Neural progenitor cell (in vitro differentiated cells): ENCODE results near the gene ST7. TPM values are rescaled to one million over a fixed set of nuclear protein-coding genes. Genes with fewer than 3 reads are reported as not detected.

Experiments
- DNase-seq: peaks from one replicate; pipeline ENCODE4 v3.0.0-alpha.2; 2016; ENCODE audit warnings: low spot score
- H2AFZ ChIP-seq: fragments of 200-600 bp; sonication (generic); replicated peaks from 2 replicates; pipeline ENCODE4 v1.6.1; 2016; ENCODE audit warnings: antibody characterized with exemption
- H3F3A ChIP-seq: fragments of 200-600 bp; sonication (generic); 2 replicates; pipeline ENCODE4 v1.6.1; 2016; ENCODE audit warnings: antibody characterized with exemption, low read depth
- H3K27ac ChIP-seq: fragments of 200-600 bp; sonication (generic); 2 replicates; pipeline ENCODE4 v1.5.1; 2016; ENCODE audit warnings: mild to moderate bottlenecking
- H3K27me3 ChIP-seq: fragments of 200-600 bp; sonication (generic); 2 replicates; pipeline ENCODE4 v1.6.1; 2016; ENCODE audit warnings: mild to moderate bottlenecking, moderate library complexity
- H3K36me3 ChIP-seq: fragments of 200-600 bp; sonication (generic); 2 replicates; pipeline ENCODE4 v1.5.1; 2016
- H3K4me1 ChIP-seq: fragments of 200-600 bp; sonication (generic); 2 replicates; pipeline ENCODE4 v1.6.1; 2016; ENCODE audit warnings: mixed run types
- H3K4me2 ChIP-seq: fragments of 200-600 bp; sonication (generic); 2 replicates; pipeline ENCODE4 v1.6.1; 2016
- H3K4me3 ChIP-seq: fragments of 200-600 bp; sonication (generic); 2 replicates; pipeline ENCODE4 v1.5.1; 2016
- H3K79me2 ChIP-seq: fragments of 200-600 bp; sonication (generic); 2 replicates; pipeline ENCODE4 v1.6.1; 2016; ENCODE audit warnings: low read depth
- H3K9ac ChIP-seq: fragments of 200-600 bp; sonication (generic); 2 replicates; pipeline ENCODE4 v1.6.1; 2016
- H3K9me3 ChIP-seq: fragments of 200-600 bp; sonication (generic); 2 replicates; pipeline ENCODE4 v1.5.1; 2016; ENCODE audit warnings: low read depth
- H4K20me1 ChIP-seq: fragments of 200-600 bp; sonication (generic); 2 replicates; pipeline ENCODE4 v1.6.1; 2016; ENCODE audit warnings: low read depth
- H3K27ac Mint-ChIP-seq: 3 replicates; pipeline ENCODE4 v1.8.0; 2021; ENCODE audit warnings: mixed read lengths
- H3K27me3 Mint-ChIP-seq: 2 replicates; pipeline ENCODE4 v1.8.0; 2022; ENCODE audit warnings: low read depth, mild to moderate bottlenecking, inconsistent platforms, moderate library complexity, mixed read lengths; ENCODE audit not compliant: insufficient read depth
- H3K36me3 Mint-ChIP-seq: 3 replicates; pipeline ENCODE4 v1.8.0; 2021; ENCODE audit warnings: mixed read lengths
- H3K4me1 Mint-ChIP-seq: 3 replicates; pipeline ENCODE4 v1.8.0; 2021; ENCODE audit warnings: mixed read lengths
- H3K4me3 Mint-ChIP-seq: 3 replicates; pipeline ENCODE4 v1.8.0; 2021; ENCODE audit warnings: mild to moderate bottlenecking, moderate library complexity, mixed read lengths
- H3K9me3 Mint-ChIP-seq: 3 replicates; pipeline ENCODE4 v1.8.0; 2020; ENCODE audit warnings: mixed read lengths
- EZH2 ChIP-seq: fragments of 200-600 bp; sonication (generic); IDR thresholded peaks from 2 replicates; pipeline ENCODE4 v1.6.1; 2017; ENCODE audit warnings: antibody characterized with exemption, mild to moderate bottlenecking, moderate library complexity
- EZH2phosphoT487 ChIP-seq: fragments of 200-600 bp; sonication (generic); IDR thresholded peaks from 2 replicates; pipeline ENCODE4 v1.6.1; 2017; ENCODE audit warnings: antibody characterized with exemption
- total RNA-seq: library from RNA; depleted of rRNA; stranded (reverse); fragments of >200 nt; gene quantifications from 2 replicates; pipeline ENCODE4 v1.2.3, GENCODE V29; 2015; ENCODE audit warnings: low replicate concordance
- TF ChIP-seq, protein P1 (sequence below): fragments of 200-600 bp; sonication (generic); IDR thresholded peaks from 2 replicates; pipeline ENCODE4 v1.5.1; 2017; ENCODE audit warnings: antibody characterized with exemption, mild to moderate bottlenecking

Gene ST7
- total RNA-seq, 1 donor from 2014 or later = 5.8 TPM

DNA sequence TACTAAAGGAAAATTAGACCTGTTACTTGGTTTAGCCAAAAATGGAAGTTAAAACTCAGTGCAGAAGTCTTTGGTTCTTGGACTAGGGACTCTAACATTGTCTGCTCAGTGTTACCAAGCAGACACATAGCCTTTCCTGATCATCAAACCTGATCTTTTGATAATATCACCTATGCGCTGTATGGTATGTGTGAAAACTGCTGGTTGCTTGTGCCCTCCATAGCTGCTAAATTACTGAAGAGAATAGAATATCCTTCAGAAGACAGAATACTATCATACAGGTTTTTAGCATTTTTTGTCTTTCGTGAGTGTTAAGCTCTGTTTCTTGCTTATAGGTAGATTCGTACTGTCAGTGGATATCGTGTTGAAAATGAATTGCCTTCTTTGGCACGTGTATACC lies 68.7 kb downstream of the ST7 start:
- Histone ChIP-seq H3K36me3 (no peaks in the 10 kb centered on the region), H3K4me3 (no peak overlapping the region), H3K9ac (no peak overlapping the region), H3K4me2 (no peak overlapping the region), H4K20me1 (no peaks in the 10 kb centered on the region), H2AFZ (no peak overlapping the region), H3K4me1 (peaks cover 23% of the 10 kb centered on the region), H3K79me2 (no peaks in the 10 kb centered on the region), H3F3A (peaks cover 21% of the 10 kb centered on the region), H3K27me3 (no peaks in the 10 kb centered on the region), H3K9me3 (no peaks in the 10 kb centered on the region), H3K27ac (no peak overlapping the region)
- peak overlapping the region; percentile 27 for H3K27ac Mint-ChIP-seq
- H3K9me3 Mint-ChIP-seq = no peaks in the 10 kb centered on the region
- H3K36me3 Mint-ChIP-seq = peaks cover 3% of the 10 kb centered on the region
- no peak for TF ChIP-seq EZH2
- TF ChIP-seq EZH2phosphoT487 = no peak
- TF ChIP-seq, protein P1, sequence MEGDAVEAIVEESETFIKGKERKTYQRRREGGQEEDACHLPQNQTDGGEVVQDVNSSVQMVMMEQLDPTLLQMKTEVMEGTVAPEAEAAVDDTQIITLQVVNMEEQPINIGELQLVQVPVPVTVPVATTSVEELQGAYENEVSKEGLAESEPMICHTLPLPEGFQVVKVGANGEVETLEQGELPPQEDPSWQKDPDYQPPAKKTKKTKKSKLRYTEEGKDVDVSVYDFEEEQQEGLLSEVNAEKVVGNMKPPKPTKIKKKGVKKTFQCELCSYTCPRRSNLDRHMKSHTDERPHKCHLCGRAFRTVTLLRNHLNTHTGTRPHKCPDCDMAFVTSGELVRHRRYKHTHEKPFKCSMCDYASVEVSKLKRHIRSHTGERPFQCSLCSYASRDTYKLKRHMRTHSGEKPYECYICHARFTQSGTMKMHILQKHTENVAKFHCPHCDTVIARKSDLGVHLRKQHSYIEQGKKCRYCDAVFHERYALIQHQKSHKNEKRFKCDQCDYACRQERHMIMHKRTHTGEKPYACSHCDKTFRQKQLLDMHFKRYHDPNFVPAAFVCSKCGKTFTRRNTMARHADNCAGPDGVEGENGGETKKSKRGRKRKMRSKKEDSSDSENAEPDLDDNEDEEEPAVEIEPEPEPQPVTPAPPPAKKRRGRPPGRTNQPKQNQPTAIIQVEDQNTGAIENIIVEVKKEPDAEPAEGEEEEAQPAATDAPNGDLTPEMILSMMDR = no peak
- peaks cover 2% of the 10 kb centered on the region for H3K27me3 Mint-ChIP-seq
- peaks cover 22% of the 10 kb centered on the region for H3K4me1 Mint-ChIP-seq
- no peak overlapping the region for H3K4me3 Mint-ChIP-seq
- no peak for DNase-seq

DNA sequence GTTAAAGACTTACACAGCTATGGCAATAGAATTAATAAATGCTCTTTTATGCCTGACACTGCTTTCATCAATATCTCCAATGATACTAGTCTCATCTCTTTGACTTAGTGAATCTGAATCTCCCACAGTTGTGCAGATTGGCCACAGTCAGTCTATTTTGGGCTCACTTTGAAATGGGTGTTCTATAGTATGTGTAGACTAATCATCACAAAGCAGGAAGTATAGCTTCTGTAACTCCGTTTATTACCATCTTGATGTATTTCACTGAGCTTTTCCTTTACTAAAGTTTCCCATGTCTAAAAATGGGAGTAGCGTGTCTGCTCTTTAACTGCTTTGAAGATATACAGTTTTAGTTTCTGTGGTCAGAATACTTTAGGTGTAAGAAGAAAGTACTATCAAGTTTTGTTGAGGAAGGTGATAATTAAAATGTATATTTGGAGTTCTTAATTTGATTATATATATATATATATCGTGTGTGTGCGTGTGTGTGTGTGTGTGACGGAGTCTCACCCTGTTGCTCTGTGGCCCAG lies 70.1 kb downstream of the ST7 start:
- H4K20me1 ChIP-seq = no peaks in the 10 kb centered on the region
- no peaks in the 10 kb centered on the region for H3K9me3 ChIP-seq
- H3F3A ChIP-seq = peaks cover 21% of the 10 kb centered on the region
- no peak overlapping the region for H3K4me2 ChIP-seq
- TF ChIP-seq EZH2phosphoT487 (no peak), EZH2 (no peak)
- TF ChIP-seq, protein P1 = no peak
- H3K27ac Mint-ChIP-seq = no peak overlapping the region
- H3K27ac ChIP-seq = no peak overlapping the region
- H3K9ac ChIP-seq = no peak overlapping the region
- H3K27me3 Mint-ChIP-seq = peaks cover 2% of the 10 kb centered on the region
- H3K4me1 ChIP-seq = peaks cover 23% of the 10 kb centered on the region
- no peaks in the 10 kb centered on the region for H3K27me3 ChIP-seq
- peak overlapping the region; percentile 2 for H3K4me3 Mint-ChIP-seq
- H3K4me3 ChIP-seq = no peak overlapping the region
- H3K36me3 ChIP-seq = no peaks in the 10 kb centered on the region
- H3K4me1 Mint-ChIP-seq = peaks cover 18% of the 10 kb centered on the region
- no peaks in the 10 kb centered on the region for H3K9me3 Mint-ChIP-seq
- no peaks in the 10 kb centered on the region for H3K79me2 ChIP-seq
- no peak overlapping the region for H2AFZ ChIP-seq
- peaks cover 6% of the 10 kb centered on the region for H3K36me3 Mint-ChIP-seq
- no peak for DNase-seq

DNA sequence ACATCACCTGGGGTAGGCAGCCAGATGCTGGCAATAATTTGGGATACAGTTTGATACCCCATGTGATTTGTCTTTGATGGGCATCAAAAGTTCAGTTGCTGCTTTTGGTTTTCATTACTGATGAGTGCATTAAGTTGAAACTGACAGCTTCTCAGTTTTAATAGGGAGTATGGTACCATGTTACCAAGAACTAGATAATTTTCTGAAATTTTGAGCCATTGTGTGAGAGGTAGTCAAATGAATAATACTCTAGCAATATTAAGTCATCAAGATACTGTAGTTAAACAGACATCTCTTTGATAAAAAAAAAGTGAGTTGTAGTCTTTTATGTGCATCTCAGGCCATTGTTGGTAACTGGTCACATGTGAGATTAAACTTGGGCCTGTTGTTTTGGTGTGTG lies 71.5 kb downstream of the ST7 start:
- H3K4me1 Mint-ChIP-seq = peaks cover 18% of the 10 kb centered on the region
- Histone ChIP-seq H3K4me2 (no peak overlapping the region), H2AFZ (no peak overlapping the region), H3K27me3 (no peaks in the 10 kb centered on the region), H3K36me3 (no peaks in the 10 kb centered on the region), H3F3A (peaks cover 16% of the 10 kb centered on the region), H3K4me1 (peaks cover 18% of the 10 kb centered on the region), H3K27ac (no peak overlapping the region), H3K9me3 (no peaks in the 10 kb centered on the region), H3K9ac (no peak overlapping the region), H3K4me3 (no peak overlapping the region), H4K20me1 (no peaks in the 10 kb centered on the region), H3K79me2 (no peaks in the 10 kb centered on the region)
- TF ChIP-seq EZH2 = no peak
- TF ChIP-seq, protein P1 = no peak
- TF ChIP-seq EZH2phosphoT487 = no peak
- H3K4me3 Mint-ChIP-seq = no peak overlapping the region
- H3K27ac Mint-ChIP-seq = no peak overlapping the region
- peaks cover 8% of the 10 kb centered on the region for H3K36me3 Mint-ChIP-seq
- DNase-seq = no peak
- H3K9me3 Mint-ChIP-seq = peaks cover 7% of the 10 kb centered on the region
- peaks cover 2% of the 10 kb centered on the region for H3K27me3 Mint-ChIP-seq
